ENCODE measurements around the gene DTD1.

GRCh38 chr20:18702736-18703135 lies 114.9 kb downstream of the DTD1 start:
- TF ChIP-seq CTCF (IDR thresholded peaks at IDR 0.05) (no peak), POLR2A (IDR thresholded peaks at IDR 0.05) (no peak)

All from heart left ventricle (tissue), 13 donors.